Measurements from ENCODE around the gene MORC4.

Gene MORC4

DNA sequence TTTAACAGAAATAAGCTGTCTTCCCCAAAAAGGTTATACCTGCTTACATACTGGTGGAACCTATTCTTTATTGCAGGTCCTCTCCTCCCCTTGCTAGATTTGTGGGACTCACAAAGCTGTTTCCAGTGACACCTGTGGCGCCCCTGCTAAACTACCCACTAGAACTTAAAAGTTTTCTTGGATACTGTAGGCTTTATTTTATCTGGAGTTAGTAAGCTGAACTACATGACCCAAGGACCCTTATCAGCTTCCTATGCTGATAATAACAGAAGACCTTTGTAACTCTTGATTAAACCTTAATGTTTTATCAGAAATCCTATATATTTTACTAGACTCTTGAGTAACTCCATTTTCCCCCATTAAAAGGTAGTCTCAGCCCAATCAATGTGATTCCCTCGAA is 47.5 kb downstream of the MORC4 start:
- DNase-seq = no peak

DNA sequence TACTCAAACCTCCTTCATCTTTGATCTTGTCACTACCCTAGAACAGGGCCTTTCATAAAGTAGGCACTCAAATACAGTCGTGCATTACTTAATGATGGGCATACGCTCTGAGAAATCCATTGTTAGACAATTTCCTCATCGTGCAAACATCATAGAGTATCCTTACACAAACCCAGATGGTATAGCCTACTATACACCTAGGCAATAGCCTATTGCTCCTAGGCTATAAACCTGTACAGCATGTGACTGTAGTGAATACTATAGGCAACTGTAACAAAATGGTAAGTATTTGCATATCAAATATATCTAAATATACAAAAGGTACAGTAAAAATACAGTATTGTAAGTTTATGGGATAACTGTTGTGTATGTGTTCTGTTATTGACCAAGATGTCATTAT is 47.9 kb downstream of the MORC4 start:
- DNase-seq = no peak

DNA sequence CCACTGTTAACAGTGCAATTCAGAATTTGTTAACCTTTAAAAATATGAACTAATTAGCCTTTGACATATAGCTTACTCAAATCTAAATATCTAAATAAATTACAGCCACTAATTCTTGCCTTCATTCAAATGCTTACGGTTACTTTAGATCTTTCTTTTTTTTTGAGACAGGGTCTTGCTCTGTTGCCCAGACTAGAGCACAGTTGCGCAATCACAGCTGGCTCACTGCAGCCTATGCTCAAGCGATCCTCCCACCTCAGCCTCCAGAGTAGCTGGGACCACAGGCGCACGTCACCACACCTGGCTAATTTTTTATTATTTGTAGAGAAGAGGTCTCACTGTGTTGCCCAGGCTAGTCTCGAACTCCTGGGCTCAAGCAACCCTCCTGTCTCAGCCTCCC is 48.8 kb downstream of the MORC4 start:
- no peak for DNase-seq

DNA sequence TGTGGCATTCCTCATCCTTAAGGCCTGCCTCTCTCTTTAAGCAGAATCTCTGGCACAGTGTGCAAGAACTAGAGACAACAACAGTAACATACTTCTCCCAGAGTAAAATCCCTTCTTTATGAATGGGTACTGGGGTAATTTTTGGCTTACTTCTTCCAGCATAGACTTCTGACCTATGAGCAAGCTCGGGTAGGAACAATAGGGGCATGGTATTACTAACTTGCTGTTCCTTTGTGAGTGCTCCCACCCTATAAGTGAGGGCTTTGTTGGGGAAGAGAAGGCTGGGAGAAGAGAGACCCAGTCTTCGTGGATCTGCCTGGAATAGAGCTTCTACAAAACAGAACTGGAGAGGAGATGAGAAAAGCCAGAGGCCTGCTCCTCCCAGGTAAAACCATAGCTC is 49.6 kb downstream of the MORC4 start:
- DNase-seq = no peak

DNA sequence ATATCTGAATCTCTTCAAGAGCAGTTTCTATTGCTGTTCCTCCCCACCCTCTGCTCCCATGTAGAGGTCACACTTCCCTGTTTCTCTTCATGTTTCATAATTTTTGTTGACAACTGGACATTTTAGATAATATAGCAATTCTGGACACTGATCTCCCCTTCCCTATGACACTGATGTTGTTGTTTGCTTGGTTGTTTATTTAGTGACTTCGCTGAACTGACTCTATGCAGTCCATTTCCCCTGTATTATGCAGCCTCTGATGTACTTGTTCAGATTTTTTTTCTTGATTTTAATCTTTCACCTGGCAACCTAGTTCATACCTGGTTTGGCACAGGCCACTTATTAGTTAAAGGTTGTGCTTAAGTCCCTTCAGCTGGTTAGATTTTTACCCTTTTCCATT is 50.6 kb downstream of the MORC4 start:
- DNase-seq = no peak

DNA sequence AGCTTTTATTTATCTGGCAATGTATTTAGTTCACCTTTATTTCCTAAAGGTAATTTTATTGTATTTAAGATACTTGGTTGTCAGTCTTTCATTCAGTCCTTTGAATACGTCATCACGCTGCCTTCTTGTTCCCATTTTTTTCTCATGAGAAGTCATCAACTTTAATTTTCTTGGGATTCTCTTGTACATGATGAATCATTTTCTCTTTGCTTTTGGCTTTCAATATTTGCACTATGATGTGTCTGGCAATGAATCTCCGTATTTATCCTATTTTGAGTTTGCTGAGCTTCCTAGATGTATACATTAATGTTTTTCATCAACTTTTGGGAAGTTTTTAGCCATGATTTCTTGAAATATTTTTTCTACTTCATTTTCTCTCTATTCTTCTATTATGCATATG is 51.4 kb downstream of the MORC4 start:
- no peak for DNase-seq

DNA sequence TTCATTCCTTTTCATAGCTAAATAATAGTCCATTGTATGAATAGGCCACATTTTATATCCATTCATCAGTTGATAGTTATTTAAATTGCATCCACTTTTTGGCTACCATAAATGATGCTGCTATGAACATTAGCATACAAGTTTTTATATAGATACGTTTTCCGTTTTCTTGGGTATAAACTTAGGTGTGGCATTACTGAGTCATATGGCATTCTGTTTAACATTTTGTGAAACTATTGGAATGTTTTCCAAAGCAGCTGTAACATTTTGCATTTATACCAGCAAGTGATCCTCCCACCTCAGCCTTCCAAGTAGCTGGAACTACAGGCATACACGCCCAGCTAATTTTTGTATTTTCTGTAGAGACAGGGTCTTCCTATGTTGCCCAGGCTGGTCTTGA is 53.5 kb downstream of the MORC4 start:
- DNase-seq = no peak

DNA sequence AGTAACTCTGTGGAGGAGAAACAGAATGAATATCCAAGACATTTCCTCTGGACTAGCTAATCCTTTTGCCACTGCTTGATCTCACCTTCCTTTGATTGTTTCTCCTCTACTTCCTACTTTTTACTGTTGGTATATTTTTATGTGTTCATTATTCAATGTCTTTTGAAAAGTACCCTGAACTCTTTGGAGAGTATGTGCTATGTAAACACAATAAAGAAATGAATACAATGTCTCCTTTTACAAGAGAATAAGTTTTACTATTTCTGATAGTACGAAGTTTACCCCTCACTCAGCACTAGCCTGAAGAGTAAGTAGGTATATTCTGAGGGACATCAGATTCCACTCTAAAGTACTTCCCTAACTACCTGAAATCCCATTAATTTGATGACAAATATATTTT is 59.9 kb downstream of the MORC4 start:
- no peak for DNase-seq

DNA sequence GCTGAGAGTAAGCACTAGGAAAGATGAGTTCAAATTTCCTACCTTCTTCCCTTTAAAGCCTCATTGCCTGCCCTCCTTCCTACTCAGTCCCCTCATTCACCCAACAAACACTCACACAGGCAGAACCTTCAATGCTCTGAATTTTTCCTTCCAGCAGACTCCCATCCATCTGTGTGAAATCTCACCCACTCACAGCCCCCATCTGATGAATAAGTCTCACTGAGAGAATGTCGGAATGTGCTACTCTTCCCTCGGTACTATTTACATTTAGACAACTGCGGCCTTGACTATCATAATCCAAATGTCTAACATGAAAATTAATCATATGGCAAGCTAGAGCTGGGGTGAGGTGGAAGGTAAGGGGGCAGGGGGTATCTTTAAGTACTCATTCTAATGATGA is 60.4 kb downstream of the MORC4 start:
- no peak for DNase-seq

DNA sequence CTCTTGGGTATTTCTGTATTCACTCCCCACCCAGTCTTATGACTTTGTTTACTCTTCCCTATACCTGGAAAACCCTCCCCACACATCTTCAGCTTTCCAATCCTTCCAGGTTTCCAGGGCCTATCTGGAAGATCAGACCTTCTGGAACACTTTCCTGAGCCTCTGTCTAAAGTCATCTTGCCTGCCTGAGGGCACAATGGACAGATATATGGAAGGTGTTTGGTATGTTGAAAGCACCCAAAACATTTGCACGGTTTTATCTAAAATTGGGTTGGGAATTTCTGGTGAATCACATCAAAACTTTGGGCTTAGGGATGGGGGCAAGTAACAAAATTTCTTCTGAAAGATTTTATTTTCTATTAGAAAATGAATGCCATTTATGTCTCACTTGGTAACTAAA is 63.8 kb downstream of the MORC4 start:
- DNase-seq = no peak

DNA sequence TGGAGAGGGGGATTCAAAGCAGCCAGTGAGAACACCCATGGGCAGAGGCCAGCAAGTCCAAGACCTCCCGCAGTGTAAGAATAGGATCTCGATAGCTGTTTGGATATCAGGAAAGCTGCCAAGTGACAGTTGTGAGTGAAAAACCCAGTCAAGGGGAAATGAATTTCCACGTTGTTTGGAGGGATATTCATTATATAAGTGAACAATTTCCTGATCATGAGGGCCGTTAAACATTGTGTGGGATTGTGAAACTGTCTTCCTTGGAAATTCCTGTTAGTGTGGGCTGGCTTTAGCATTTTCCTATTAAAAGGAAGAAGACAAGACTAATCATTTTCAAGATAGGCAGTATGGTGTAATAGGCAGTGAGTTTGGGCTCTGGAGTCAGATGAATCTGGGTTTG is 64.8 kb downstream of the MORC4 start:
- DNase-seq = no peak

DNA sequence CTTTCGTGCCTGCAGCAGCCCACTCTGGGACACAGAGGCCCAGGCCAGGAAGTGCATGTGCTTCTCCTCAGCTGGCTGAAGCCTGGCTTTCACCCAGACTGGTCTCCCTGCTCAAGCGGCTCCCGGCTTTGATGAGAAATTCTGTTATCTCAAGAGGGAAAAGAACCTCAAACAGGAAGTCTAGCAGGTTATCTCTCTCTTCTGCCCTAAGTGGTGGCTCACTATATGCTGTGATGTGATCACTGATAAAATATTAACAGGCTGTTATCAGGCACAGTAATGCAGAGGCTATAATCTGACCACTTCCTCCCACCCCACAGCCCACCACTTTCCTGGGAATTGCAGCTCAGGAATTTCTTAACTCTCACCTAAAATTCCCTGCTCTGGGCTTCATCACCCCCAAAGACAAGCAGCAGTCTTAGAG is 66.5 kb downstream of the MORC4 start:
- no peak for DNase-seq

DNA sequence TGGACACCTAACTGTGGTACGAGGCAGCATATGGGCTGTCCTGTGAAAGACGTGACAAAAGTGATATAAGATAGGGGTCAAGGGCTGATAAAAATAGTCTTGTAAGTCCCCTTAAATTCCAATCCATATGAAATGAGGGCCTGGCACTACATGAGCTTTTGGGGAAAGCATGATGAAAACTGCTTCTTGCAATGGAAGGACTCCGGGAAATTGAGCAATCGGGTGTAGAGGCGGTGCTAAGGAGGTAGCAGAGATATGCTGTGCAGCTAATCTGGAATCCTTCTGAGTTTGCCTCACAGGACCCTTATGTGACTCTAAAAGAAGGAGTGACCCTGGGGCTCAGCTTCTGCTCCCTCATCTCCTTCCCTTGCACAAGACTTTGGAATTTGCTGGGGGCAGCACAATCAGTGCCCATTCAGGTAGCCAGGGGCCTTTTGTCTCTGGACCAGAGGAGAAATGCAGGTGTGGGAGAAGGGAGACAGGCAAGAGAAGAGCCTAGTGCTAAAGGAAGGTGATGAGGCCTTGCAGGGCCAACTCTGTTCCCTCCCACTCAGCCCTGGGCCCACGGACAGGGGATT is 67.0 kb downstream of the MORC4 start:
- no peak for DNase-seq

DNA sequence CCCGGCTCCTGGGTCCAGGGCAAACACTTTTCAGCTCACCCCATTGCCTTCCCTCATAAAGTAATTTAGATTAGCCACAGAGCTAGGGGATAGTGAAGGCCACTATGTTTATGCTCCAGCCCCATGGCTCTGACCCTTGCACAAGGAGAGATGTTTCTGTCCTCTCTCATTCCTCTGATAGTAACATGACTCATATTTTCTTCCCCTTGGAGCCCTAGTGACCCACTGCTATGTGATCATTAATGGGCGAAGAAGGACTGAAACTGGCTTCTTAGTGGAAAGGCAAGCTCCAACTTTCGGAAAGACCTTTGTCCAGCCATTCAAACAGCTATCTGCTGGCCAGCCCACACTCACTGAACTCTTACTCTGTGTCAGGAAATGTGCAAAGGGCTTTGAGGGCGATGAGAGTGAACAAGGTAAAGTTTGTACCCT is 67.5 kb downstream of the MORC4 start:
- no peak for DNase-seq

DNA sequence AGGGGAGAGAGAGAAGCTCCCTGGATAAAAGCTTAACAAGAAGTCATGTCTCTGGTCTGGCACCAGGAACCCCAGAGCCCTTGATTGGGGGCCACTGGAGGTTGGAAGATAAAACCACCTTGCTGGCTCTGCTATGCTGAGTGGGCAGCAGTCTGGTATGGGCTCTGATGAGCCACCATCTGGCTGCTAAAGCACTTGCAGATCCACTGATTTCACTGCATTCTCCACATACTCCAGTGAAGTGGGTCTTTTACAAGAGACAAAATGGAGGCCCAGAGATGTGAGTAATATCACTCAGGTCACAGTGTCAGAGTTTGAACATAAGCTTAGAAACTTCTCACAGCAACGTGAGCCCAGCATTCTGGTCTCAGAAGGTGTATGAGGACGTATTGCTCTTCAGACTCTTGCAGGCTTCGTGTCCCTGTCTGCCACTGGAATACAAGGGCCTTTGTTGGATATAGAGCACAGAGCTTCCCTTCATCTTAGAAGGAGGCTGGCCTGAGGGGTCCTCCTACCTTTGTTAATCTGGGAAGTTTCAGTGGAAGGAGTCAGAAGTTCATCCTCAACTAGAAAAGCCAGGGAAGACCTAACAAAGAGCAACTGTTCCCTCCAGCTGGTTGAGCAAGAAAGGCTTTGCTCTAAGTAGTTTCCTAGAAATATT is 68.1 kb downstream of the MORC4 start:
- DNase-seq = no peak

DNA sequence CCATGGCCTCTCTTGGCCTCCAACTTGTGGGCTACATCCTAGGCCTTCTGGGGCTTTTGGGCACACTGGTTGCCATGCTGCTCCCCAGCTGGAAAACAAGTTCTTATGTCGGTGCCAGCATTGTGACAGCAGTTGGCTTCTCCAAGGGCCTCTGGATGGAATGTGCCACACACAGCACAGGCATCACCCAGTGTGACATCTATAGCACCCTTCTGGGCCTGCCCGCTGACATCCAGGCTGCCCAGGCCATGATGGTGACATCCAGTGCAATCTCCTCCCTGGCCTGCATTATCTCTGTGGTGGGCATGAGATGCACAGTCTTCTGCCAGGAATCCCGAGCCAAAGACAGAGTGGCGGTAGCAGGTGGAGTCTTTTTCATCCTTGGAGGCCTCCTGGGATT is 71.8 kb downstream of the MORC4 start:
- no peak for DNase-seq

DNA sequence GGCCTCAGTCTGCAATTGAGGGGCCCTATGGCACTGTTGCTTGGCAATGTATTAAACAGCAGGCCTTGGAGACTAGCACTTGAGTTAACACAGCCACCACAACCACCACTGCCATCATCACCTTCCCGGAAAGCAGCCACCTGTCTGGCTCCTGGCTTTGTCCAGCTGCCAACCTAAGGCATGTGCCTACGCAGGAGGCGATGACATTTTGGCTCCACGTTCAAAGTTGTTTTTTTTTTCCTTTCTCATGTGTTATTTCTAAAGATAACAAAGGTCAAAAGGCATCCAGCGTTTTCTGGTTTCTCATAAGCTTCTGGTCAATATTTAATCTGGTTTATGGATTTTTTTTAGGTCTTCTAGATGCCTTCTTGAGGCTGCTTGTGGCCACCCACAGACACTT is 72.3 kb downstream of the MORC4 start:
- DNase-seq = no peak

DNA sequence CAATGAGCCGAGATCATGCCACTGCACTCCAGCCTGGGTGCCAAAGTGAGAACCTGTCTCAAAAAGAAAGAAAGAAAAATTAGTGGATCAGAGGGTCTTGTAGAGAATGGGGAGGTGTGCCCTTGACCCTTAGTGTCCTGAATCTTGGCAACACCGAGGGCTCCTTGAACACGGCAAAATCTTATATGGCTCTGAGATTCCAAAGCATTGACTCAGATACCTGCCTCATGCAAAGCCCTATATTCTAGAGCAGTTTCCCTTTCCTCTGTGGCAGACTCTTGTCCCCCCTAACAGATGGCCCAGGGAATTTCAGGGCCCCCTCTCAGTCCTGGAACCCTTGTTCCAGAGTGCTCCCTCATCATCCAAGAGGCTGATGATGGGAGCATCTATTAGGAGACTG is 73.0 kb downstream of the MORC4 start:
- no peak for DNase-seq

DNA sequence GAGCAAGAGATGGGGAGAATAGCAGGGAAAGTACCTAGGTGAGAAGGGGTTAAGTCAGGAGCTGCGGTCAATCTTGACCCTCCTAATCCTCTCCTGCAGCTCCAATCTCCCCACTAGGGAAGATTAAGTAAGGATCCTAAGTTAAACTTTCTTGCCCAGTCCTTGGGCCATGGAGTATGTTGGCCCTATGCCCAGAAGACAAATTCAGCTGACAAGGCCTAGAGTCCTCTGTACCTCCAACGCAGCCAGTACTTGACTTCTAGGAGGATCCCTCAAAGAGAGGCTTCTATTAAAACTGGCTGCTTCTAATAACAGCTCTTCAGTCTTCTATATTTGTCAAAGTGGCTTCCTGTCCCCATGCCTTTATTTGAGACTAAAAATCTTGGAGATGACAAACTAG is 78.4 kb downstream of the MORC4 start:
- no peak for DNase-seq

DNA sequence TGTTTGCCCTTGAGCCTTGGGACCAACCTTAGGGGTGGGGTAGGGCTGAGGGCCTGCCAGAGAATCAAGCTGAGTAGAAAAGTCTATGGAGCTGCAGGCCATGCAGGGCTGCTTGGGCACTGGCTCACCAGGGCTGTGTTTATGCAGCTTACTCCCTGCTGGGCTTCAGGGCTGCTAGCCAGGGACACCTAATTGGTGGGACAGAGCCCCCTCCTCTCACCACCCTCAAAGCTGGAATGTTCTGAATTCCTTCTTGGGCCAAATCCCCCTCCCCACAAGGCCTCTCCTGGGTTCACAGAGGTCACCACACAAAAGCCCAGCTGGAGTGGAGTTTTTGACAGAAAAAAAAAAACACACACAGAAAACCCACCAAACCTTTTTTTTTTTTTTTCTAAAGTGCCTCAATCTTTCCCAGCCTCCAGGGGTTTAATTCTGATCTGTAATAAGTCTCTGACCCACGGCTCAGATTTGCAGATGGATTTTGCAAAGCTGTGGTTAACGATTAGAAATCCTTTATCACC is 80.0 kb downstream of the MORC4 start, which contains the start of gene CLDN2:
TSS of gene CLDN2 (plus strand) at position 471 of the 521 bp plus-strand sequence. CDS start 7,827 bp downstream, outside the sequence.
- no peak for DNase-seq

DNA sequence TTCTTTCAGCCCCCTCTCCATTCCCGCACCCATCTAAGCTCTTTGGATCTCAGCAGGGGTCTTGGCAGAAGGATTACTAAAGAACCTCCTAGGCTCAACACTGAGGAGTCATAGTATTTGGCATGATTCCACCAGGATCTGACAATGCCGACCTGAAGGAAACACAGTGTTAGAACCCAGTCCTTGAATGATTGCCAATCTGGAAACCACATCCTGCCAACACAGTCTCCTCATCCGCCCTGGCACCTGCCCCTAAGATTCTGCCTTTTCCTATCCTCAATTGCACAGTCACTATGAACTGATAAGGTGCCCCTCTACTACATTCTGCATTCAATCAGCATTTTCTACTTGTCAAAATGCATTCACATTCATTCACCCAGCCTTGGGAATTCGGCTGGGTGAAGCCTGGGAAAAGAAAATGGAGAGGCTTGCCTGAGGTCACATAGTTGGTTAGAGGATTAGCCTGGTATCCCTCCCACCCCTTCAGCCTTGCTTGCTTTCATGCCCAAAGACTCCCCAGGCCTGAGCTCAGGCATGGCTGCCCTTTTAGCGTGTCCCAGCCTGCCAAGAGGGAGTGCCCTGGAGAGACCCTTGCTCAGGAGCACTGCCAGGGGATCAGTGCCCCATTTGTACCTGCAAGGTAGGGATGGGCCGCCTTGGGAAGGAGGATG is 82.0 kb downstream of the MORC4 start:
- peak in 1 of 2 experiments; percentile 27 for DNase-seq

DNA sequence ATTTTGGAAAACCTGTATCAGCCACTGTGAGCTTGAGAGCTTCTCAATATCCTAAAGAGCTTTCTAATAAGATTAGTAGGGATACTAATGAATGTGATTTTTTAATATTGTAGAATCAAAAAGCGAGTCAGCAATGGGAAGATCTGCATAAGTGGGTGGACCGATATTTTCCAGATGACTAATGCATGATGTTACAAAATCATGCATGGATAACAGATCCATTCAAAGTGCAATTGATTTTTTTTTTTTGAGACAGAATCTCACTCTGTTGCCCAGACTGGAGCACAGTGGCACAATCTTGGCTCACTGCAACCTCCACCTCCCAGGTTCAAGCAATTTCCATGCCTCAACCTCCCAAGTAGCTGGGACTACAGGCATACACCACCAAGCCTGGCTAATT is 87.1 kb downstream of the MORC4 start:
- DNase-seq = no peak

DNA sequence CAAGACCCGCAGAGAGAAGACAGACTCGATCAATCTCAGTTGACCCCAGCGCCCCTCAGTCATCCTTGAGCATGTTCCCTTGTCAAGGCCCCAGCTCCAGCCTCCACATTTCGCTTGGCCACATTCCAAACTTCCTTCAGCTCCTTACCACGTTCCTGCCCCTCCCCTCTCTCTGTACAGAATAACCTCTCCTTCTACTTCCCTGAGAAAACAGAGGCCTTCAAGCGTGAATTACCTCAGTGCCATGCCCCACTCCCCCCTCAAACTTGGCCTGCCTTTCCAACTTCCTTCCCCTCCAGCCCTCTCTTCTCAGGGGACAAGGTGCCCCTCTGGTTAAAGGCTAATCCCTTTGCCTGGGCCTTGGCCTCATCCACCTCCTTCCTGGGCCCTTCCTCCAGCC is 93.7 kb downstream of the MORC4 start:
- DNase-seq = no peak

DNA sequence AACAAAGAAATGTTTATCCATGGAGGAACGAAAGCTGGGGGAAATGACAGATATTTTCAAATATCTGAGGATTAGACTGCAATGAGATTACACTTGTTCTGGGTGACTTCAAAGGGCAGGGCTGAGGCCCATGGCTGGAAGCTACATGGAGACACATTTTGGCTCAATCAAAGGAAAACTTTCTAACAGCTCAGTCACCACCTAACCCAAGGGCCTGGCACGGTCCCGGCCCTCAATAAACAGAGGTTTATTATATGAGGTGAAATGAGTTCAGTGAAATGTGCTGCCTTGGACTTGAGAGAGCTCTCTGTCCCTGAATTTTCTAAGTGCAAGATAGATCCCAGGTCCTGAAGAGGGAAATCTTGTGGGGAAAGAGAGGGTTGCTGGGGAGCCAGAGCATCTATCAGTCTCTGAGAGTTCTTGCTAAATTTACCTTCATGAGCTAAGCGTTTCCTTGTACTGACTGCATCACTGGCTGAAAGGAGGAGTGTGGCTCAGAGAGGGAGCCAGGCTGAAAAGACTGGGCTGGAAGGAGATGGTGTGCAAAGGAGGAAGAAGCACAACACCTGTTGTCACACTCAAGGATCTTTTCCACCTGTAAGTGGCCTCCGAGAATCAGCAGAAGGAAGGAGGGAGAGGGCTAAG is 94.8 kb downstream of the MORC4 start:
- DNase-seq = no peak
